T-helper 1 cell treated with Interleukin-12 subunit alpha and Interleukin-12 subunit beta and Interleukin-4 antibody, amounts not matched to agents 30 μg/mL and 1 μg/mL, for 36 hours (primary cell): ENCODE data around the gene PJVK.

Experiments
- H3K27ac Mint-ChIP-seq: one replicate; pipeline ENCODE4 v1.8.0; 2021; ENCODE audit warnings: mild to moderate bottlenecking, mixed read lengths
- H3K27me3 Mint-ChIP-seq: one replicate; pipeline ENCODE4 v1.8.0; 2021; ENCODE audit warnings: low read depth, mixed read lengths
- H3K36me3 Mint-ChIP-seq: one replicate; pipeline ENCODE4 v1.8.0; 2021; ENCODE audit warnings: low read depth, mixed read lengths
- H3K4me1 Mint-ChIP-seq: one replicate; pipeline ENCODE4 v1.8.0; 2021; ENCODE audit warnings: low read depth, mixed read lengths
- H3K4me3 Mint-ChIP-seq: one replicate; pipeline ENCODE4 v1.8.0; 2021; ENCODE audit warnings: mild to moderate bottlenecking, moderate library complexity, mixed read lengths
- H3K9me3 Mint-ChIP-seq: one replicate; pipeline ENCODE4 v1.8.0; 2021; ENCODE audit warnings: mixed read lengths

PJVK gene

DNA sequence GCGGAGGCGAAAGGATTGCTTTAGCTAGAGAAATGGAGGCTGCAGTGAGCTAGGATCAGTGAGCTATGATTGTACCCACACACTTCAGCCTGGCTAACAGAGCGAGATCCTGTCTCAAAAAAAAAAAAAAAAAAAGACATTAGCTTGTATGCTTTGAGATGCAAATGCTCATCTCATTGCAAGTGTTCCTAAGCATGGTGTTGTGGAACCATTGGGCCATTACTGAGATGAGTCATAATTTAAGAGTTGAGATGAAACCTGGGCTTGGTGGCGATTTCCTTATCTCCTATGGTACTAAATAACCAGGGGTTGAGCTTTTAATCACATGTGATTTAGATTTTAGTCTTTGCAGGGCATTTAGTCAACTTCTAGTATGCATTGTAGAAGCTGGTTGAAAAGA, 31.3 kb downstream of the PJVK start:
- H3K4me1 Mint-ChIP-seq, result peaks cover 54% of the 10 kb centered on the region
- H3K27me3 Mint-ChIP-seq, result no peaks in the 10 kb centered on the region
- peaks cover 18% of the 10 kb centered on the region for H3K36me3 Mint-ChIP-seq
- no peak overlapping the region for H3K4me3 Mint-ChIP-seq
- no peaks in the 10 kb centered on the region for H3K9me3 Mint-ChIP-seq
- H3K27ac Mint-ChIP-seq, result no peak overlapping the region

DNA sequence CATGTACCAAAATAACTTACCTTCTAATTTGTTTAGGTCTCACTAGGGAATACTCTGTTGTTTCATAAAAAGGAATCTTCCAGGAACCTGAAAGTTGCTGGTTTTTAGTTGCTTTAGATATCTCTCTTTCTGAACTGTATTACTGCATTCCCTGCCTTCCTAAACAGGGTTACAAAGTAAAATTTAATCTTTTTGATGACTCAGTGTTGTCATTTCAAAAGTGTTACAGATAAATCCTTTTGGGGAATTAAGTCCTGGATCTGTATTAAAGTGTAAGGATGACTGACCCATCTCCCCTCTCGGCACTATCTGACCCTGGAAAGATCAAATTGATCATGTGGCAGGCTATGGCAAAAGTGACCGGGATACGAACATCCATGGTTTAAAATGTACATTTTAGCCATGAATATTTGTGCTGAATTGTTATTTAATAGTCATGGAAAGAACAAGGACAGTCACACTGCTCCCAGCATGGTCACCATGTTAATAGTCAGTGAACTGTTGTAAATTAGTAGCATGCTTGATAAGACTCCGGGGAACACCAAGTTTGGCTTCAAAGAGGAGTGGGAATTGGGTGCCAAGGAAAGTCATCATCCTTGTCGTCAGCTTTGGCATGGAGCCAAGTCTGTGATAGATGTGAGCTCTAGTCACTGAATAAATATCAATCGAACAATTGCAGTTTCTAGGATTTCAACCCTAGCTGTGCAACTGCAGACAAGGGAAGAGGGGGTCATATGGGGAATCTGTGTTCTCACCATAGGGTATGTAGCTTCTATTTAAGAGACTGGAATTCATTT, 33.3 kb downstream of the PJVK start:
- Mint-ChIP-seq H3K9me3 (no peaks in the 10 kb centered on the region), H3K36me3 (peaks cover 23% of the 10 kb centered on the region), H3K4me3 (no peak overlapping the region), H3K4me1 (peaks cover 43% of the 10 kb centered on the region), H3K27me3 (no peaks in the 10 kb centered on the region), H3K27ac (no peak overlapping the region)

DNA sequence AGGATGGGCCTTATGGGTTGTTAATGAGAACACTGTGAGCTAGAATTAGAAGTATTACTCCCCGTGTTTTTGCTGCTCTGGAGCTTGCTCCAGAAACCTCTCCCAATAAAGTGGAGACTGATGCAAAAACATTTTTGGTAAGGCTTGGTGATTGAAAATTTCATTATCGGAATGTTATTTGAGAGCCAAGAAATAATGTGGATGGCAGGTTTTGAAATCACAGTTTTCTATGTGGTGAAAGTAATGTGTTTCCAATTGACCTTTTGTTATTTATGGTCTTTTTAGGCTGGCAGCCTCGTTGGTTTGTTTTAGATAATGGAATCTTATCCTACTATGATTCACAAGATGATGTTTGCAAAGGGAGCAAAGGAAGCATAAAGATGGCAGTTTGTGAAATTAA, 34.2 kb downstream of the PJVK start:
- Mint-ChIP-seq H3K36me3 (peaks cover 29% of the 10 kb centered on the region), H3K9me3 (no peaks in the 10 kb centered on the region), H3K27ac (no peak overlapping the region), H3K4me3 (no peak overlapping the region), H3K27me3 (no peaks in the 10 kb centered on the region), H3K4me1 (peaks cover 42% of the 10 kb centered on the region)

DNA sequence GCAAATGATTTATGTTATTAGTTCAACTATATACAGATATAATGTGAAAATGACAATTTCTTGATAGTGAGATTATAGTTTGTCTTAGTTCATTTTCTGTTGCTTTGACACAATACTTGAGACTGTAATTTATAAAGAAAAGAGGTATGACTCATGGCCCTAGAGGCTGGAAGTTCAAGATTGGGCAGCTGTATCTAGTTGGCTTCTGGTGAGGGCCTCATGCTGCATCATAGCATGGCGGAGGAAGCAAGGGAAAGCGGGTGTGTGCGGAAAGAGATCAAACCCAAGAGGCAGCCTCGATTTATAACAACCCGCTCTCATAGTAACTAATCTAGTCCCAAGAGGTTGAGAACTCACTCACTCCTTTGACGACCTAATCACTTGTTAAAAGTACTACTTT, 40.4 kb downstream of the PJVK start:
- H3K27me3 Mint-ChIP-seq, result no peaks in the 10 kb centered on the region
- H3K27ac Mint-ChIP-seq, result no peak overlapping the region
- H3K4me1 Mint-ChIP-seq, result peaks cover 11% of the 10 kb centered on the region
- H3K36me3 Mint-ChIP-seq, result peaks cover 53% of the 10 kb centered on the region
- H3K9me3 Mint-ChIP-seq, result no peaks in the 10 kb centered on the region
- no peak overlapping the region for H3K4me3 Mint-ChIP-seq

DNA sequence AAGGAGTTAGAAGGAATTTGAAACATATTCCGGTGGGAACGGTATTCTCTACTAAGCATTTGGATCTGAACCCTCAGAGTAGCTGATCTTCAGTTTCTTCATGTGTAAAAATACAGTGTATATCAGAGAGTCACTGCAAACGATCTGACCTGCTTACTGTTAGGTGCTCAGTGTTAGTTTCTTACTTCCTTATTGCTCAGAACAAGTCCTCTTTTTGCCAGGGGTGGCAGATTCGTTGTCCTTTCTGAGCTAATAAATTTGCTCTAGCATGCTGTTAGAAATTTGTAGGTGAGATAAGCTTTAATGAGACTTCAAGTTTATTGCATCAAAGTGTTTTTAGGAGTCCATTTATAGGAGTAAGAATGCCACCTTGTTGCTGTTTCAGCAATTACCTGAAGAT, 44.9 kb downstream of the PJVK start:
- H3K9me3 Mint-ChIP-seq, result no peaks in the 10 kb centered on the region
- no peak overlapping the region for H3K4me3 Mint-ChIP-seq
- H3K36me3 Mint-ChIP-seq, result peaks cover 49% of the 10 kb centered on the region
- H3K27ac Mint-ChIP-seq, result no peak overlapping the region
- H3K27me3 Mint-ChIP-seq, result no peaks in the 10 kb centered on the region
- H3K4me1 Mint-ChIP-seq, result peaks cover 3% of the 10 kb centered on the region

DNA sequence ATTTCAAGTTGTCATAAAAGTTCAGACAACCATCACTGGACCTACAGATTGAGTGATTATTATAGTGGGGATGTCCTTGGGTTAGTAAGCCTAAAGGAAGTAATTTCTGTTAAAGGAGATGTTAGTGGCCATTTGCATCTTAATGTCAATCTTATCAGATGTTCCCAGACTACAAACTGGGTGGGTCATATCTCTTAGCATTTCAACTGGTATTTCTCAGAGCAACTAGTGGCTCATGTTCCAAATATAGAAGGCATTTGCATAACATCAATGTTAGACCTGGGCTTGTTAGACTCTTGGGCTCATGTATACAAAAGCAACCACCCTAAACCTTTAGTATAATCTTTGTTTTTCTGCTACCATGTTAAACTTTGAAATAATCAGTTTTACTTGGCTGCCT, 47.0 kb downstream of the PJVK start:
- Mint-ChIP-seq H3K4me3 (no peak overlapping the region), H3K27me3 (no peaks in the 10 kb centered on the region), H3K27ac (no peak overlapping the region), H3K9me3 (no peaks in the 10 kb centered on the region), H3K36me3 (peaks cover 53% of the 10 kb centered on the region), H3K4me1 (peaks cover 3% of the 10 kb centered on the region)

DNA sequence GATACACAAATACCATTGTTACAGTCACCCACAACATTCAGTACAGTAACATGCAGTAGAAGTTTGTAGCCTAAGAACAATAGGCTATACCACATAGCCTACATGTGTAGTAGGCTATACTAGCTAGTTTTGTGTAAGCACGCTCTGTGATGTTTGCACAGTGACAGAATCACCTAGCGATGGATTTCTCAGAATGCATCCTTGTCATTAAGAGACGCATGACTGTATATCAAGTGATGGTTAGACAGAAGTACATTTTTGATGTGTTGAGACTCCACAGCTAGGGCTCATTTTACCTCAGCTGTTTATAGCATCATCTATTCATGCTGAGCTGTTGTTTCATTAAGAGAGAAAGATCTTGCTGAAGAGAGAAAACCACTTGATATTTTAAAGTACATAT, 48.5 kb downstream of the PJVK start:
- Mint-ChIP-seq H3K36me3 (peaks cover 47% of the 10 kb centered on the region), H3K4me3 (no peak overlapping the region), H3K27ac (no peak overlapping the region)

DNA sequence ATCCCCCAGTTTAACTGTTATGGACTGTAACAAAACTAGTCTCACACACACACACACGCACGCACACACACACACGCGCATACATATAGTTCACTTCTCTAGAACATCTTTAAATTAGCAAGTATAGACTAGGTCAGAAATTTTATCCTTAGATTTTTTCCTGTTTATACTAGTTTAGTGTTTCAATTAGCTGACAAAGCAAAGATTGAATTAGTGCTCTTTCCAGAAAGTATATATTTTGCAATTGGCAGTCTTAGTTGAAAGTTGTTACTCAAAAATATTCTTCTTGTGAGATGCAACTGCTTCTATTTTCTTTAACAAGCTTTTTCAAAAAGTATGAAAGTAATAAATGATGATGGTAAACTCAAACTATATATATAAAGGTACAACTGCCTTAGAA, 51.6 kb downstream of the PJVK start:
- peaks cover 11% of the 10 kb centered on the region for H3K4me1 Mint-ChIP-seq
- no peak overlapping the region for H3K27ac Mint-ChIP-seq
- H3K36me3 Mint-ChIP-seq, result peaks cover 30% of the 10 kb centered on the region
- H3K4me3 Mint-ChIP-seq, result no peak overlapping the region
- no peaks in the 10 kb centered on the region for H3K9me3 Mint-ChIP-seq
- no peaks in the 10 kb centered on the region for H3K27me3 Mint-ChIP-seq

More for the DNA sequence above, 48.5 kb downstream of the PJVK start:
- H3K4me1 Mint-ChIP-seq, result peaks cover 3% of the 10 kb centered on the region
- H3K27me3 Mint-ChIP-seq, result no peaks in the 10 kb centered on the region
- H3K9me3 Mint-ChIP-seq, result no peaks in the 10 kb centered on the region

DNA sequence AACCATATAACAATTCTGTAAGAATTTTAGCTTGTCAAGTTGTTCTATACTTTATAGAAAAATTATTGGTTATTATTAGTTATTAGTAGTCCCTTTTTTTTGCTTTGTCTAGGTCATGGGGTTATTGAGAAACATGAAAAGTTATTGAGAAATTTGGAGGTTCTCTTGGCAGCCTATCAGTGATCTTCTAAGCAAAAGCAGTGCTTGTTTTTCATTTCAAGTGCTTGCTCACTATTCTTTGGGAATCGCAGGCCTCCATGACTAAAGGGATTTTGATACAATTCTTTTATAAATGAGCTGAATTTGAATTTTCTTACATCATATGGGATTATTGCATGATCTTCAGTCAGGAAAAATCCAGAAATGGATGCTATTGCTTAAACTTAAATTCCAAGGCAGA, 54.9 kb downstream of the PJVK start:
- H3K27ac Mint-ChIP-seq, result no peak overlapping the region
- H3K9me3 Mint-ChIP-seq, result no peaks in the 10 kb centered on the region
- H3K27me3 Mint-ChIP-seq, result no peaks in the 10 kb centered on the region
- H3K4me3 Mint-ChIP-seq, result no peak overlapping the region
- H3K36me3 Mint-ChIP-seq, result peaks cover 21% of the 10 kb centered on the region
- H3K4me1 Mint-ChIP-seq, result peaks cover 19% of the 10 kb centered on the region

DNA sequence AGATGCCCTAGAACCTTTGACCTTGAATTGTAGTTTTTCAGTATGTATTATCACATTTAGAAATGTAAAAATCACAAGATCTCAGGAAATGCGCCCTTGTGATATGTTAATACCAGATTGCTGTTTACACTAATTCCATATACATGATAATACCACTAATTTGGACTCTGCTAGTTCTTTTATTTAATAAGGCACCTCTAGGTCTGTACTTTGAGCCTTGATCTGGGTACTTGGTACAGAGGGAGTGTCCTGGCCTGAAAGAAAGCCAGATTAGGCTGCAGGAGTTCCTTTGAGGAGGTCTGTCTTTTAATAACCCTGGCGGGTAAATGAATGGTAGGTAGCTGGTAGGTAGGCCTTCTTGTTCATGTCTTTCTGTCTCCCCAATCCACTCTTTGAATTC, 55.3 kb downstream of the PJVK start:
- Mint-ChIP-seq H3K36me3 (peaks cover 20% of the 10 kb centered on the region), H3K9me3 (no peaks in the 10 kb centered on the region), H3K27me3 (no peaks in the 10 kb centered on the region), H3K4me3 (no peak overlapping the region), H3K27ac (no peak overlapping the region), H3K4me1 (peaks cover 19% of the 10 kb centered on the region)

DNA sequence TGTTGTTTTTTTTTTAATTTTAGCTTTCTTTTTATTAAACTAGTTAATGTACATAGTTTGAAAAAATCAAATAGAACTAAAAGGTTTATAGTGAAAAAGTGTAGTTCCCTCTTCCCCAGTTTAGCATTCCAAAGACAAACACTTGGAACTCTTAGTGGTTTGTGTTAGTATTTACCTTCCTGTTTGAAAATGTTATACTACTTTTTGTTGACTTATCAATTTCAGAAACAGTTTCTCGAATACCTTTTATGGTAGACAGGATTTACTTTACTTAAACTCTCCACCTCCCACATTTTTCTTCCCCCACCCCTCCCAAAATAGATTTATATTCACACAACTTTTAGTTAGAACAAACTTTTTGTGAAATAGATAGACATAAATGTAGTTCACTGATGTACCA, 55.8 kb downstream of the PJVK start:
- no peaks in the 10 kb centered on the region for H3K9me3 Mint-ChIP-seq
- no peak overlapping the region for H3K27ac Mint-ChIP-seq
- H3K4me3 Mint-ChIP-seq, result no peak overlapping the region
- H3K36me3 Mint-ChIP-seq, result peaks cover 19% of the 10 kb centered on the region
- peaks cover 19% of the 10 kb centered on the region for H3K4me1 Mint-ChIP-seq
- H3K27me3 Mint-ChIP-seq, result no peaks in the 10 kb centered on the region

DNA sequence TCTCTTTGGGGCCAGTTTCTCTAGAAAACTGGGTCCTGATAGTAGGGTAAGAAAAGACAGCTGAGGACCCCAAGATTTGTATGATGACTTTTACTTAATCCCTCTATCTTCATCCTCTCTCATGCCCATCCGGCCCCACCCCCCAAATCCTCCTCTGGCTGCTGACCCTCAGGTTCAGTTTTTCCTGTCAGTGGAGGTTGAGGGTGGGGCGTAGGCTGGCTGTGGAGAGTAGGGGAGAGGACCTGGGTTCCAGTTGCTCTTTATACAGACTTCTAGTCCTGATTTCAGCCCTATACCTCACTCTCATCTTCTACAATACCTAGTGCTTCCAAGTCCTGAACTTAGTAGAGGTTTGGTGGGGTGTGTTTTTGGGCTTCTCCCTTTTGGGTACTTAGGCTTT, 57.5 kb downstream of the PJVK start:
- Mint-ChIP-seq H3K4me3 (no peak overlapping the region), H3K4me1 (peaks cover 24% of the 10 kb centered on the region), H3K9me3 (no peaks in the 10 kb centered on the region), H3K27me3 (no peaks in the 10 kb centered on the region), H3K36me3 (peaks cover 22% of the 10 kb centered on the region), H3K27ac (no peak overlapping the region)

DNA sequence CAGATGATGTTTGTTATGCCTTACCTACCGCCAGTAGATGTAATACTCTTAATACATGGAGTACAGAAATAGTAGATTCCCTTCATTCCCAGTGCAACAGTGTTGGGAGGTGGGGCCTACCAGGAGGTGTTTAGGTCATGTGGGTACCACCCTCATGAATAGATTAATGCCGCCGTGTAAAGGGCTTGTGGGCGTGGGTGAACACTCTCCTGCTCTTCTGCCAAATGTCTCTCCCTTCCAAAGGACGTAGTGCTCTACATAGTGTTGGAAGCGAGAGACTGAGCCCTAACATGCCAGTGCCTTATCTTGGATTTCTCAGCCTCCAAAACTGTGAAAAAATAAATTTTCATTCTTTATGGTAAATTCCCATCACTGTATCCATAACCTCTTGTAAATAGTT, 59.2 kb downstream of the PJVK start:
- H3K4me3 Mint-ChIP-seq, result no peak overlapping the region
- H3K27ac Mint-ChIP-seq, result no peak overlapping the region
- H3K9me3 Mint-ChIP-seq, result no peaks in the 10 kb centered on the region
- no peaks in the 10 kb centered on the region for H3K27me3 Mint-ChIP-seq
- peaks cover 23% of the 10 kb centered on the region for H3K36me3 Mint-ChIP-seq
- H3K4me1 Mint-ChIP-seq, result peaks cover 38% of the 10 kb centered on the region
